ENCODE results near the gene DAB1. TPM values are rescaled to one million over a fixed set of nuclear protein-coding genes. Genes with fewer than 3 reads are reported as not detected.

Gene DAB1
- total RNA-seq, 2 experiments from 2014 or later = 1.2 to 2.1 TPM

- DNase-seq = no peak
- no peaks in the 10 kb centered on the region for H3K9me3 Mint-ChIP-seq
- ChIA-PET POLR2A (no interaction called here), CTCF (no interaction called here)
- no peak overlapping the region for H3K4me3 Mint-ChIP-seq
- no peaks in the 10 kb centered on the region for H3K4me1 Mint-ChIP-seq
- no peak overlapping the region for H3K27ac Mint-ChIP-seq
- H3K27me3 Mint-ChIP-seq = no peaks in the 10 kb centered on the region
- no peaks in the 10 kb centered on the region for H3K36me3 Mint-ChIP-seq (ENCODE audit: low read depth)
These were observed 406.1 kb downstream of the DAB1 start for GRCh38 chr1:57017717-57018116.

GRCh38 chr1:57017200-57017599 is 406.7 kb downstream of the DAB1 start:
- Mint-ChIP-seq H3K27ac (no peak overlapping the region), H3K4me1 (no peaks in the 10 kb centered on the region), H3K4me3 (no peak overlapping the region), H3K9me3 (no peaks in the 10 kb centered on the region), H3K27me3 (no peaks in the 10 kb centered on the region), H3K36me3 (ENCODE audit: low read depth) (no peaks in the 10 kb centered on the region)
- ChIA-PET CTCF (no interaction called here), POLR2A (no interaction called here)
- no peak for DNase-seq

GRCh38 chr1:57015071-57015470 is 408.8 kb downstream of the DAB1 start:
- no peak overlapping the region for H3K4me3 Mint-ChIP-seq
- ChIA-PET CTCF (no interaction called here), POLR2A (no interaction called here)
- no peak overlapping the region for H3K27ac Mint-ChIP-seq
- no peak for DNase-seq
- no peaks in the 10 kb centered on the region for H3K36me3 Mint-ChIP-seq (ENCODE audit: low read depth)
- no peaks in the 10 kb centered on the region for H3K9me3 Mint-ChIP-seq
- no peaks in the 10 kb centered on the region for H3K27me3 Mint-ChIP-seq
- no peaks in the 10 kb centered on the region for H3K4me1 Mint-ChIP-seq

- Mint-ChIP-seq H3K4me1 (no peaks in the 10 kb centered on the region), H3K4me3 (no peak overlapping the region)
These were observed 410.3 kb downstream of the DAB1 start for GRCh38 chr1:57013522-57013921.

GRCh38 chr1:57012315-57012714 is 411.5 kb downstream of the DAB1 start:
- no peak overlapping the region for H3K27ac Mint-ChIP-seq
- POLR2A ChIA-PET = no interaction called here
- no peaks in the 10 kb centered on the region for H3K27me3 Mint-ChIP-seq
- no peaks in the 10 kb centered on the region for H3K4me1 Mint-ChIP-seq
- H3K9me3 Mint-ChIP-seq = no peaks in the 10 kb centered on the region
- no peak overlapping the region for H3K4me3 Mint-ChIP-seq
- CTCF ChIA-PET = no interaction called here
- DNase-seq = no peak
- no peaks in the 10 kb centered on the region for H3K36me3 Mint-ChIP-seq (ENCODE audit: low read depth)

More at GRCh38 chr1:57013522-57013921, 410.3 kb downstream of the DAB1 start:
- CTCF ChIA-PET = no interaction called here
- POLR2A ChIA-PET = no interaction called here
- no peak for DNase-seq
- no peak overlapping the region for H3K27ac Mint-ChIP-seq
- no peaks in the 10 kb centered on the region for H3K27me3 Mint-ChIP-seq
- H3K36me3 Mint-ChIP-seq (ENCODE audit: low read depth) = no peaks in the 10 kb centered on the region
- no peaks in the 10 kb centered on the region for H3K9me3 Mint-ChIP-seq

- Mint-ChIP-seq H3K36me3 (ENCODE audit: low read depth) (no peaks in the 10 kb centered on the region), H3K4me3 (no peak overlapping the region), H3K27ac (no peak overlapping the region), H3K27me3 (no peaks in the 10 kb centered on the region), H3K4me1 (no peaks in the 10 kb centered on the region), H3K9me3 (no peaks in the 10 kb centered on the region)
- CTCF ChIA-PET = no interaction called here
- no peak for DNase-seq
- POLR2A ChIA-PET = no interaction called here
These were observed 413.3 kb downstream of the DAB1 start for GRCh38 chr1:57010511-57010910.

- CTCF ChIA-PET = no interaction called here
- DNase-seq = no peak
- Mint-ChIP-seq H3K36me3 (ENCODE audit: low read depth) (no peaks in the 10 kb centered on the region), H3K9me3 (no peaks in the 10 kb centered on the region), H3K27ac (no peak overlapping the region), H3K4me3 (no peak overlapping the region), H3K4me1 (no peaks in the 10 kb centered on the region), H3K27me3 (no peaks in the 10 kb centered on the region)
- POLR2A ChIA-PET = no interaction called here
These were observed 415.9 kb downstream of the DAB1 start for GRCh38 chr1:57007948-57008347.

- ChIA-PET POLR2A (no interaction called here), CTCF (no interaction called here)
- no peak for DNase-seq
- no peaks in the 10 kb centered on the region for H3K9me3 Mint-ChIP-seq
- no peaks in the 10 kb centered on the region for H3K36me3 Mint-ChIP-seq (ENCODE audit: low read depth)
- no peak overlapping the region for H3K27ac Mint-ChIP-seq
- H3K4me3 Mint-ChIP-seq = no peak overlapping the region
- no peaks in the 10 kb centered on the region for H3K4me1 Mint-ChIP-seq
- H3K27me3 Mint-ChIP-seq = no peaks in the 10 kb centered on the region
These were observed 416.4 kb downstream of the DAB1 start for GRCh38 chr1:57007472-57007871.

- ChIA-PET POLR2A (interaction anchor here (0.6 kb wide), 1 partner anchor 16 kb away, joined by 3 read pairs; no protein-coding TSS in a partner anchor), CTCF (no interaction called here)
- no peak overlapping the region for H3K27ac Mint-ChIP-seq
- H3K36me3 Mint-ChIP-seq (ENCODE audit: low read depth) = no peaks in the 10 kb centered on the region
- H3K9me3 Mint-ChIP-seq = no peaks in the 10 kb centered on the region
- no peak for DNase-seq
- no peaks in the 10 kb centered on the region for H3K27me3 Mint-ChIP-seq
- H3K4me1 Mint-ChIP-seq = no peaks in the 10 kb centered on the region
- no peak overlapping the region for H3K4me3 Mint-ChIP-seq
These were observed 420.3 kb downstream of the DAB1 start for GRCh38 chr1:57003398-57004139.

- ChIA-PET POLR2A (no interaction called here), CTCF (no interaction called here)
- H3K9me3 Mint-ChIP-seq = no peaks in the 10 kb centered on the region
- H3K4me1 Mint-ChIP-seq = no peaks in the 10 kb centered on the region
- H3K27me3 Mint-ChIP-seq = no peaks in the 10 kb centered on the region
- no peak for DNase-seq
- no peak overlapping the region for H3K27ac Mint-ChIP-seq
- H3K4me3 Mint-ChIP-seq = no peak overlapping the region
- no peaks in the 10 kb centered on the region for H3K36me3 Mint-ChIP-seq (ENCODE audit: low read depth)
These were observed 428.3 kb downstream of the DAB1 start for GRCh38 chr1:56995414-56996100.

- no peak for DNase-seq
- POLR2A ChIA-PET = no interaction called here
- Mint-ChIP-seq H3K4me3 (no peak overlapping the region), H3K27ac (no peak overlapping the region), H3K36me3 (ENCODE audit: low read depth) (no peaks in the 10 kb centered on the region), H3K27me3 (no peaks in the 10 kb centered on the region), H3K9me3 (no peaks in the 10 kb centered on the region), H3K4me1 (no peaks in the 10 kb centered on the region)
- CTCF ChIA-PET = no interaction called here
These were observed 430.4 kb downstream of the DAB1 start for GRCh38 chr1:56993475-56993874.

- Mint-ChIP-seq H3K4me1 (no peaks in the 10 kb centered on the region), H3K9me3 (no peaks in the 10 kb centered on the region), H3K36me3 (ENCODE audit: low read depth) (no peaks in the 10 kb centered on the region), H3K4me3 (no peak overlapping the region), H3K27ac (no peak overlapping the region), H3K27me3 (no peaks in the 10 kb centered on the region)
- POLR2A ChIA-PET = no interaction called here
- no peak for DNase-seq
- CTCF ChIA-PET = no interaction called here
These were observed 431.3 kb downstream of the DAB1 start for GRCh38 chr1:56992318-56993125.

- no peak overlapping the region for H3K4me3 Mint-ChIP-seq
- no peaks in the 10 kb centered on the region for H3K36me3 Mint-ChIP-seq (ENCODE audit: low read depth)
- H3K9me3 Mint-ChIP-seq = no peaks in the 10 kb centered on the region
- ChIA-PET POLR2A (no interaction called here), CTCF (no interaction called here)
- DNase-seq = no peak
- no peaks in the 10 kb centered on the region for H3K4me1 Mint-ChIP-seq
- no peaks in the 10 kb centered on the region for H3K27me3 Mint-ChIP-seq
- no peak overlapping the region for H3K27ac Mint-ChIP-seq
These were observed 432.3 kb downstream of the DAB1 start for GRCh38 chr1:56991576-56991975.

Measured in activated CD4-positive, alpha-beta T cell treated with anti-CD3 and anti-CD28 coated beads, Interleukin-2, amount 10 ng/mL, durations not matched to agents 7 days and 5 days (primary cell).